IMR-90 (cell line): ENCODE measurements around the gene ALDH1A1. TPM values are rescaled to one million over a fixed set of nuclear protein-coding genes. Genes with fewer than 3 reads are reported as not detected.

Experiments used
- ATAC-seq: fragments of 200-7000 bp; cut with Tn5 transposase; 2 replicates; pipeline ENCODE4 v1.9.1; 2020; ENCODE audit warnings: low read depth, mild to moderate bottlenecking, moderate library complexity
- BruUV-seq: library from RNA; stranded (reverse); fragments of 400-500 nt; replicated peaks from 2 replicates; lab custom pipeline; 2021; lab: Mats Ljungman, UMichigan
- CTCF ChIA-PET: fragments of 300-600 bp; formaldehyde crosslinking; extraction: SDS; loops from one replicate; lab custom pipeline; 2021; ENCODE audit warnings: antibody characterized with exemption; lab: Yijun Ruan, JAX
- POLR2A ChIA-PET: fragments of 300-600 bp; sonication (Branson Sonifier 250); formaldehyde crosslinking; loops from one replicate; lab custom pipeline; 2022; ENCODE audit warnings: antibody characterized with exemption; ENCODE audit not compliant: unreplicated experiment; lab: Charles Lee
- DNase-seq: peaks from one replicate; pipeline ENCODE4 v3.0.0; 2013
- H2AFZ ChIP-seq: replicated peaks from 2 replicates; pipeline ENCODE3; 2013; ENCODE audit warnings: low read length, mild to moderate bottlenecking; ENCODE audit not compliant: poor library complexity
- H2AK5ac ChIP-seq: 2 replicates; pipeline ENCODE4 v1.6.1; 2013; ENCODE audit warnings: low read depth, low read length, inconsistent platforms
- H2AK9ac ChIP-seq: replicated peaks from 2 replicates; pipeline ENCODE3; 2013; ENCODE audit warnings: mild to moderate bottlenecking, low read depth, low read length, moderate library complexity; ENCODE audit not compliant: poor library complexity
- H2BK120ac ChIP-seq: 2 replicates; pipeline ENCODE4 v1.6.1; 2013; ENCODE audit warnings: low read depth, low read length, inconsistent platforms
- H2BK15ac ChIP-seq: 3 replicates; pipeline ENCODE4 v1.6.1; 2013; ENCODE audit warnings: low read depth, low read length, inconsistent platforms
- H2BK20ac ChIP-seq: 2 replicates; pipeline ENCODE4 v1.6.1; 2013; ENCODE audit warnings: low read depth, mild to moderate bottlenecking, inconsistent platforms, low read length, moderate library complexity
- H2BK5ac ChIP-seq: 2 replicates; pipeline ENCODE4 v1.6.1; 2013; ENCODE audit warnings: mild to moderate bottlenecking, low read depth, low read length, inconsistent platforms; ENCODE audit not compliant: poor library complexity, severe bottlenecking
- H3K14ac ChIP-seq: replicated peaks from 2 replicates; pipeline ENCODE4 v1.6.1; 2013; ENCODE audit warnings: low read depth, low read length, inconsistent platforms
- H3K18ac ChIP-seq: 2 replicates; pipeline ENCODE4 v1.6.1; 2013; ENCODE audit warnings: low read depth, low read length, control low read depth
- H3K23ac ChIP-seq: 2 replicates; pipeline ENCODE4 v1.6.1; 2013; ENCODE audit warnings: low read depth, low read length, inconsistent platforms
- H3K27ac ChIP-seq: 2 replicates; pipeline ENCODE4 v1.5.1; 2013; ENCODE audit warnings: mild to moderate bottlenecking, control low read depth, low read length; ENCODE audit not compliant: insufficient read depth
- H3K27me3 ChIP-seq: 2 replicates; pipeline ENCODE4 v1.6.1; 2013; ENCODE audit warnings: low read length; ENCODE audit not compliant: control insufficient read depth, insufficient read depth
- H3K36me3 ChIP-seq: 2 replicates; pipeline ENCODE4 v1.6.1; 2013; ENCODE audit warnings: low read length, mixed read lengths; ENCODE audit not compliant: control insufficient read depth, insufficient read depth
- H3K4ac ChIP-seq: 2 replicates; pipeline ENCODE4 v1.6.1; 2013; ENCODE audit warnings: low read depth, low read length, inconsistent platforms
- H3K4me1 ChIP-seq: 2 replicates; pipeline ENCODE4 v1.6.1; 2013; ENCODE audit warnings: low read length, mixed read lengths; ENCODE audit not compliant: control insufficient read depth, insufficient read depth
- H3K4me2 ChIP-seq: 2 replicates; pipeline ENCODE4 v1.6.1; 2013; ENCODE audit warnings: low read depth, mild to moderate bottlenecking, control low read depth, low read length, moderate library complexity
- H3K4me3 ChIP-seq: 2 replicates; pipeline ENCODE4 v1.5.1; 2013; ENCODE audit warnings: low read depth, mild to moderate bottlenecking, control low read depth, low read length, moderate library complexity; ENCODE audit not compliant: insufficient read depth
- H3K56ac ChIP-seq: 2 replicates; pipeline ENCODE4 v1.6.1; 2013; ENCODE audit warnings: low read length, inconsistent platforms; ENCODE audit not compliant: insufficient read depth; ENCODE audit errors: extremely low read depth
- H3K79me1 ChIP-seq, 2 experiments: 2 replicates each; pipeline ENCODE4 v1.6.1; 2013; ENCODE audit warnings: low read length in 2 of 2, inconsistent platforms in 1 of 2, low read depth in 1 of 2
- H3K9ac ChIP-seq: 2 replicates; pipeline ENCODE4 v1.6.1; 2013; ENCODE audit warnings: low read depth, low read length, control low read depth
- H3K9me1 ChIP-seq: 2 replicates; pipeline ENCODE4 v1.6.1; 2013; ENCODE audit warnings: low read length, inconsistent platforms; ENCODE audit not compliant: insufficient read depth
- H3K9me3 ChIP-seq: 2 replicates; pipeline ENCODE4 v1.6.1; 2013; ENCODE audit warnings: low read length; ENCODE audit not compliant: control insufficient read depth, insufficient read depth
- H4K20me1 ChIP-seq: 2 replicates; pipeline ENCODE4 v1.6.1; 2013; ENCODE audit warnings: low read length, inconsistent platforms; ENCODE audit not compliant: insufficient read depth
- H4K5ac ChIP-seq: 2 replicates; pipeline ENCODE4 v1.6.1; 2013; ENCODE audit warnings: mild to moderate bottlenecking, low read depth, low read length, control low read depth
- H4K8ac ChIP-seq, 2 experiments: 2 replicates each; pipeline ENCODE4 v1.6.1; 2013; ENCODE audit warnings: low read depth in 2 of 2, low read length in 2 of 2, control low read depth in 1 of 2, inconsistent platforms in 1 of 2
- H4K91ac ChIP-seq: 2 replicates; pipeline ENCODE4 v1.6.1; 2013; ENCODE audit warnings: low read depth, low read length, inconsistent platforms; ENCODE audit not compliant: insufficient read depth
- BHLHE40 ChIP-seq: fragments of 150-350 bp; IDR thresholded peaks from 2 replicates; pipeline ENCODE4 v1.6.1; 2016; ENCODE audit warnings: mild to moderate bottlenecking, low read depth, low read length
- CEBPB ChIP-seq: IDR thresholded peaks from 2 replicates; pipeline ENCODE4 v1.6.1; 2012; ENCODE audit warnings: low read depth, low read length, improper control_type of control experiment
- CHD1 ChIP-seq: IDR thresholded peaks from 2 replicates; pipeline ENCODE4 v1.6.1; 2012; ENCODE audit warnings: low read depth, low read length, improper control_type of control experiment
- ELK1 ChIP-seq: fragments of 150-350 bp; IDR thresholded peaks from 2 replicates; pipeline ENCODE4 v1.6.1; 2016; ENCODE audit warnings: low read depth, mild to moderate bottlenecking, low read length, moderate library complexity, borderline replicate concordance
- MAZ ChIP-seq: IDR thresholded peaks from 2 replicates; pipeline ENCODE4 v1.6.1; 2012; ENCODE audit warnings: low read depth, mild to moderate bottlenecking, low read length, improper control_type of control experiment, moderate library complexity, borderline replicate concordance
- MXI1 ChIP-seq: IDR thresholded peaks from 2 replicates; pipeline ENCODE4 v1.6.1; 2012; ENCODE audit warnings: low read depth, mild to moderate bottlenecking, low read length, moderate library complexity, borderline replicate concordance
- POLR2A ChIP-seq: IDR thresholded peaks from 2 replicates; pipeline ENCODE4 v1.6.1; 2012; ENCODE audit warnings: mild to moderate bottlenecking, low read depth, low read length
- RCOR1 ChIP-seq: IDR thresholded peaks from 2 replicates; pipeline ENCODE4 v1.6.1; 2012; ENCODE audit warnings: mild to moderate bottlenecking, low read length, improper control_type of control experiment; ENCODE audit not compliant: insufficient replicate concordance
- USF2 ChIP-seq: fragments of 150-350 bp; IDR thresholded peaks from 2 replicates; pipeline ENCODE4 v1.6.1; 2017; ENCODE audit warnings: mild to moderate bottlenecking, antibody characterized with exemption, low read length, low read depth
- WGBS, 2 experiments: methylation state at CpG; one replicate each; pipeline versions ENCODE4 v1.1.5 to v1.1.7; 2013; ENCODE audit warnings: missing lambda C conversion rate in 2 of 2; ENCODE audit not compliant: insufficient read length in 1 of 2; ENCODE audit errors: extremely low coverage in 2 of 2; 5-methylcytosine and 5-hydroxymethylcytosine counted together
- dilution Hi-C: fragments of 300-500 bp; cut with HindIII; formaldehyde crosslinking; loops from one replicate; pipeline ENCODE4 v1.14.3; 2018; ENCODE audit warnings: low sequenced_read_pairs; ENCODE audit not compliant: unreplicated experiment
- in situ Hi-C: fragments of 300-500 bp; cut with MboI; formaldehyde crosslinking; loops from 3 replicates; pipeline ENCODE4 v1.14.3; 2019; ENCODE audit warnings: low sequenced_read_pairs, inconsistent platforms, mixed read lengths
- intact Hi-C: fragments of 100-400 bp; cut with micrococcal nuclease; formaldehyde crosslinking; loops from 2 replicates; pipeline ENCODE4 v1.10.0; 2022
- polyA plus RNA-seq, 3 experiments: library from polyadenylated mRNA; depleted of rRNA; stranded (reverse); fragments of >200 nt; gene quantifications; 2 replicates each; pipeline ENCODE4 v1.2.3, GENCODE V29; 2012; ENCODE audit warnings: low replicate concordance in 1 of 3
- total RNA-seq: library from RNA; depleted of rRNA; stranded (reverse); fragments of >200 nt; gene quantifications from 2 replicates; pipeline ENCODE4 v1.2.3, GENCODE V29; 2012
- TF ChIP-seq, protein P1 (sequence below): conservative IDR thresholded peaks from 2 replicates; pipeline ENCODE4 v1.5.1; 2012; ENCODE audit warnings: mild to moderate bottlenecking, low read depth, low read length, improper control_type of control experiment

ALDH1A1 gene
- total and polyA plus RNA-seq, 2 of the 4 experiments (the other 2 are of a cell fraction): not detected

DNA sequence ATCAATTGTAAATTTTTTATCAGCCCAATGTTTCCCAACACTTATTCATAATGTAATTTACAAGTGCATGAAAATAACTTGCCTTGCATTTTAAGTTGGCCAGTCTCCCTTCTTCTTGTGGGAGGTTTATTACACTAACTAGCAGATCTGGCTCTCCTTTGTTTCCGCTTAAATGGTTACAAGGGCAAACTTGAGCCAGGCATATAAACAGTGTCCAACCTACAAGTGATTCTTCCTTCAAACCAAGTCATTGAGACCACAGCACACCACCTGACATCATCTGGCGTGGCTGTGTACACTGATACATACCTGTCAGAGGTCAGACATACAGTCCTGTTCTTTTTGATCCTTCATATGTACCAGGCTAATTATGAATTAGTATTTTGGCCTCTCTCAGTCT lies 80.1 kb downstream of the ALDH1A1 start:
- no peak overlapping the region for H3K4me2 ChIP-seq
- H2AK5ac ChIP-seq: no peak overlapping the region
- H2AFZ ChIP-seq: no peak overlapping the region
- H2BK120ac ChIP-seq: no peak overlapping the region
- no peak overlapping the region for H3K9ac ChIP-seq
- H2BK15ac ChIP-seq: no peak overlapping the region
- no peak overlapping the region for H2BK5ac ChIP-seq
- no peak overlapping the region for H3K4me3 ChIP-seq
- H3K18ac ChIP-seq: no peak overlapping the region
- intact Hi-C loops: loop anchor here (5.0 kb wide), 2 partner anchors 35 to 310 kb away; no protein-coding TSS in a partner anchor
- no peaks in the 10 kb centered on the region for H3K9me1 ChIP-seq
- ChIA-PET CTCF (no interaction called here), POLR2A (no interaction called here)
- TF ChIP-seq ELK1: no peak
- no peak for TF ChIP-seq CEBPB
- TF ChIP-seq MXI1: no peak
- TF ChIP-seq CHD1: no peak
- TF ChIP-seq RCOR1: no peak
- TF ChIP-seq, protein P1, sequence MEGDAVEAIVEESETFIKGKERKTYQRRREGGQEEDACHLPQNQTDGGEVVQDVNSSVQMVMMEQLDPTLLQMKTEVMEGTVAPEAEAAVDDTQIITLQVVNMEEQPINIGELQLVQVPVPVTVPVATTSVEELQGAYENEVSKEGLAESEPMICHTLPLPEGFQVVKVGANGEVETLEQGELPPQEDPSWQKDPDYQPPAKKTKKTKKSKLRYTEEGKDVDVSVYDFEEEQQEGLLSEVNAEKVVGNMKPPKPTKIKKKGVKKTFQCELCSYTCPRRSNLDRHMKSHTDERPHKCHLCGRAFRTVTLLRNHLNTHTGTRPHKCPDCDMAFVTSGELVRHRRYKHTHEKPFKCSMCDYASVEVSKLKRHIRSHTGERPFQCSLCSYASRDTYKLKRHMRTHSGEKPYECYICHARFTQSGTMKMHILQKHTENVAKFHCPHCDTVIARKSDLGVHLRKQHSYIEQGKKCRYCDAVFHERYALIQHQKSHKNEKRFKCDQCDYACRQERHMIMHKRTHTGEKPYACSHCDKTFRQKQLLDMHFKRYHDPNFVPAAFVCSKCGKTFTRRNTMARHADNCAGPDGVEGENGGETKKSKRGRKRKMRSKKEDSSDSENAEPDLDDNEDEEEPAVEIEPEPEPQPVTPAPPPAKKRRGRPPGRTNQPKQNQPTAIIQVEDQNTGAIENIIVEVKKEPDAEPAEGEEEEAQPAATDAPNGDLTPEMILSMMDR: no peak
- TF ChIP-seq USF2: no peak
- no peak for TF ChIP-seq BHLHE40
- TF ChIP-seq POLR2A: no peak
- no peak for TF ChIP-seq MAZ
- no peak overlapping the region for H3K4ac ChIP-seq
- no peak overlapping the region for H3K14ac ChIP-seq
- H4K8ac ChIP-seq: no peak overlapping the region
- H3K36me3 ChIP-seq: no peaks in the 10 kb centered on the region
- H3K27ac ChIP-seq: no peak overlapping the region
- no CpG with 5 or more reads among the region's 2 CpGs for WGBS, 2 experiments
- no peaks in the 10 kb centered on the region for H4K20me1 ChIP-seq
- H3K56ac ChIP-seq: no peak overlapping the region
- no peak overlapping the region for H4K91ac ChIP-seq
- no peak overlapping the region for H4K5ac ChIP-seq
- in situ Hi-C loops: no loop called here
- dilution Hi-C loops: no loop called here
- no peak overlapping the region for H2BK20ac ChIP-seq
- H3K27me3 ChIP-seq: no peaks in the 10 kb centered on the region
- H3K79me1 ChIP-seq: no peaks in the 10 kb centered on the region
- no peak overlapping the region for H3K23ac ChIP-seq
- no peaks in the 10 kb centered on the region for H3K9me3 ChIP-seq
- DNase-seq: no peak
- ATAC-seq: no peak
- no peak overlapping the region for H2AK9ac ChIP-seq
- no peaks in the 10 kb centered on the region for H3K4me1 ChIP-seq
- BruUV-seq: no TSS peak
